ENCODE data around the gene NLRC5. TPM values are rescaled to one million over a fixed set of nuclear protein-coding genes. Genes with fewer than 3 reads are reported as not detected.
"Not testable (repeated sequence)": the region's sequence is repeated elsewhere in the genome, so short reads cannot be mapped to it uniquely, and the experiment has no call there.

The NLRC5 gene
- total and polyA plus RNA-seq, 5 donors from 2014 or later = 75.3 to 842 (median 98.2) TPM

DNA sequence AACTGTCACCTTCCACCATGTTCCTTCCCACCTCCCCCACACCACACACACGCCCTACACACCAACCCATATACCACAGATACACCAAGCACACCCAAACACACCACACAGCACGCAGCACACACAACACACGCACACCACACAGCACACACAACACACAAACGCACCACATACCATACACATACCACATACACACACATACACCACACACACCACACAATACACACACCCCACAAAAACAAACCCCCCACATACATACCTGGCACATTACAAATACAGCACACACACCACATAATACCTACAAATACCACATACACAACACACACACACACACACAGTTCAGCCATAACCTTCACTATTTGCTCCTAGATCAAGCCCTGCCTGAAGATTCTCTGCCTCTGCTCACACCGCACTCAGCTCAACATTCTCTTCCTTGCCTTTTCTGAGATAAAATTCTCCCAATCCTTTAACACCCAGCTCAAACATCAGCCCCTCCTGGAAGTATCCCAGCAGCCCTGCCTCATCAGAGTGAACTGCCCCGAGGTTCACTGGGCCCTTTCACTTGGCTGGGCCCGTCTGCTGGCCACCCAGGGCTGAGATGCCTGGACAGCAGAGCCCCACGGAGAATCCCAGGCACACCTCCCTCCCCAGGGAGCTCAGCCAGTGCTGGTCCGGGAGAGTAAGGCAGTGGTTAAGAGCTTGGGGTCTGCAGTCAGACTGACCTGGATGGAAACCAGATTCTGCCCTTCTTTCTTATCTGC is 71.1 kb downstream of the NLRC5 start:
- H3K4me3 Mint-ChIP-seq = peak overlapping the region in 1 of 4 donors; percentile 51
- peaks cover 32% of the 10 kb centered on the region for H3K36me3 Mint-ChIP-seq
- no peaks in the 10 kb centered on the region for H3K27me3 Mint-ChIP-seq
- no peak overlapping the region for H3K4me3 ChIP-seq (ENCODE audit: low read depth, low read length)
- H3K27me3 ChIP-seq (ENCODE audit: control insufficient read depth, insufficient read depth, low read length) = no peaks in the 10 kb centered on the region
- no peak overlapping the region for H3K27ac ChIP-seq (ENCODE audit: insufficient read depth, low read length, poor library complexity, severe bottlenecking)
- no peaks in the 10 kb centered on the region for H3K4me1 ChIP-seq (ENCODE audit: control insufficient read depth, insufficient read depth, low read length, poor library complexity, severe bottlenecking)
- no peaks in the 10 kb centered on the region for H3K9me3 Mint-ChIP-seq
- H3K9me3 ChIP-seq (ENCODE audit: control insufficient read depth in 2 of 2, low read length in 2 of 2) = no peaks in the 10 kb centered on the region
- no peak for DNase-seq
- peak overlapping the region; percentile 22 to 91 (median 59) for H3K27ac Mint-ChIP-seq
- peaks cover 75% of the 10 kb centered on the region for H3K36me3 ChIP-seq (ENCODE audit: control insufficient read depth, insufficient read depth, low read length)
- H3K4me1 Mint-ChIP-seq = peaks cover 0 to 16% (median 1%) of the 10 kb centered on the region in 4 donors
- no peak for ATAC-seq (ENCODE audit: low read depth in 2 of 2)

DNA sequence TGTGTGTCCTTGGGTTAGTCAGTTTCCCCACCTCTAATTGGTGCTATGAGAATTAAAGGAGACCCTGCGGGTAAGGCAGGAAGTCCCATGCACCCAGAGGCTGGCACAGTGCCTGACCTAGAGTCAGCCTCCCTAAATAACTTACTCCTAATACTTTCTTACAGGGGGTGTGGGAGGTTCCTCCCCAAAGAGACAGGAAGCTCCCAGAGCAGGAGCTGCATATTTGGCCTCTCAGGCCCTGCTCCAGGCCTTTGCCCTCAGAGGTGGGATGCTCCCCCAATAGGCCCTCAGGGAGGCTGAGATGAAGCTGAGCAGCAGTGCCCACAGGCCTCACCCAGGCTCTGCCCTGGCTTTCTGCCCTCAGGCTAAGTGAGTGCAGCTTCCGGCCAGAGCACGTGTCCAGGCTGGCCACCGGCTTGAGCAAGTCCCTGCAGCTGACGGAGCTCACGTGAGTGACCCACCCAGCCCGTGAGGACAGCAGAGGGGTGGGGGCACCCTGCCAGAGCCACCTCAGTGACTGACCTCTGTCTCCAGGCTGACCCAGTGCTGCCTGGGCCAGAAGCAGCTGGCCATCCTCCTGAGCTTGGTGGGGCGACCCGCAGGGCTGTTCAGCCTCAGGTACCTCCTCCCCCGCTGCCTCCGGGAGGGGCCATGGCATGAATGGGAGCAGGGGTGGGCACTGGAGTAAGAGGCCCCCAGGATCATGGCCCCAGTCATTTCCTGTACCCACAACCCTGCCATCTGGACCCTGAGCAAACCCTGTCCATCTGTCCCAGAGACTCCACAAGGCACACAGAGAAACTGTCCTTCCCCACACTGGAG is 71.9 kb downstream of the NLRC5 start:
- Histone ChIP-seq H3K9me3 (ENCODE audit: control insufficient read depth in 2 of 2, low read length in 2 of 2) (no peaks in the 10 kb centered on the region), H3K36me3 (ENCODE audit: control insufficient read depth, insufficient read depth, low read length) (peaks cover 72% of the 10 kb centered on the region), H3K4me1 (ENCODE audit: control insufficient read depth, insufficient read depth, low read length, poor library complexity, severe bottlenecking) (no peaks in the 10 kb centered on the region), H3K27ac (ENCODE audit: insufficient read depth, low read length, poor library complexity, severe bottlenecking) (no peak overlapping the region), H3K4me3 (ENCODE audit: low read depth, low read length) (no peak overlapping the region), H3K27me3 (ENCODE audit: control insufficient read depth, insufficient read depth, low read length) (no peaks in the 10 kb centered on the region)
- Mint-ChIP-seq H3K9me3 (no peaks in the 10 kb centered on the region), H3K4me3 (no peak overlapping the region), H3K4me1 (peaks cover 0 to 16% (median 0%) of the 10 kb centered on the region in 4 donors), H3K36me3 (peaks cover 28% of the 10 kb centered on the region), H3K27ac (peak overlapping the region; percentile 59 to 91 (median 91)), H3K27me3 (no peaks in the 10 kb centered on the region)
- ATAC-seq (ENCODE audit: low read depth in 2 of 2) (peak in 1 of 2 donors; percentile 8), DNase-seq (no peak)

DNA sequence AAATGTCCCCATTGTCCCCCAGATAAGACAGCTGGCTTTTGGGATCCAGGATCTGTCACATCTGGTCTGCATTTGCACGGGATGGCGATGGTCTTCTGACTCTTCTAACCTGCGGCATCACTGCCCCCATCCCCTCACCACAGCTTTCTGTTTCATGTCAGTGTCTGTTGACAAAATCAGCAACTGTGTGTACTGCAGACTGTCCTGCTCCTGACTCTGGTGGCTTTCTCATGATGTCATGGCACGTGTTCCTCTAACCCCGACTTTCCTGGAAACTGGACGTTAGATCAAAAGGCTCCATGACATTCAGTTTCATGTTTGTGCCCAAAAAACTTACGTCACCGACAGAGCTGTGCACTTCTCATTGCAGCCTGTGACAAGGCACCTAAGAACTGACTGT is 73.0 kb downstream of the NLRC5 start:
- Histone ChIP-seq H3K9me3 (ENCODE audit: control insufficient read depth in 2 of 2, low read length in 2 of 2) (no peaks in the 10 kb centered on the region), H3K4me1 (ENCODE audit: control insufficient read depth, insufficient read depth, low read length, poor library complexity, severe bottlenecking) (no peaks in the 10 kb centered on the region), H3K27ac (ENCODE audit: insufficient read depth, low read length, poor library complexity, severe bottlenecking) (no peak overlapping the region), H3K36me3 (ENCODE audit: control insufficient read depth, insufficient read depth, low read length) (peaks cover 72% of the 10 kb centered on the region), H3K4me3 (ENCODE audit: low read depth, low read length) (no peak overlapping the region), H3K27me3 (ENCODE audit: control insufficient read depth, insufficient read depth, low read length) (no peaks in the 10 kb centered on the region)
- no peaks in the 10 kb centered on the region for H3K9me3 Mint-ChIP-seq
- H3K4me3 Mint-ChIP-seq = no peak overlapping the region
- H3K27ac Mint-ChIP-seq = peak overlapping the region in 1 of 3 donors; percentile 7
- peaks cover 0 to 16% (median 0%) of the 10 kb centered on the region in 4 donors for H3K4me1 Mint-ChIP-seq
- ATAC-seq (ENCODE audit: low read depth in 2 of 2) = no peak
- no peaks in the 10 kb centered on the region for H3K27me3 Mint-ChIP-seq
- peaks cover 34% of the 10 kb centered on the region for H3K36me3 Mint-ChIP-seq
- DNase-seq = no peak

GRCh38 chr16:57063189-57063588 is 73.8 kb downstream of the NLRC5 start:
- H3K27me3 ChIP-seq (ENCODE audit: control insufficient read depth, insufficient read depth, low read length); ATAC-seq (ENCODE audit: low read depth in 2 of 2); H3K9me3 ChIP-seq (ENCODE audit: control insufficient read depth in 2 of 2, low read length in 2 of 2); H3K27ac Mint-ChIP-seq; DNase-seq; H3K4me3 ChIP-seq (ENCODE audit: low read depth, low read length); H3K4me3 Mint-ChIP-seq; H3K27me3 Mint-ChIP-seq; H3K27ac ChIP-seq (ENCODE audit: insufficient read depth, low read length, poor library complexity, severe bottlenecking); H3K9me3 Mint-ChIP-seq; H3K4me1 ChIP-seq (ENCODE audit: control insufficient read depth, insufficient read depth, low read length, poor library complexity, severe bottlenecking): not testable (repeated sequence)
- Mint-ChIP-seq H3K4me1 (peaks cover 0 to 13% (median 0%) of the 10 kb centered on the region in 4 donors), H3K36me3 (peaks cover 32% of the 10 kb centered on the region)
- peaks cover 69% of the 10 kb centered on the region for H3K36me3 ChIP-seq (ENCODE audit: control insufficient read depth, insufficient read depth, low read length)

- Histone ChIP-seq H3K27ac (ENCODE audit: insufficient read depth, low read length, poor library complexity, severe bottlenecking) (no peak overlapping the region), H3K36me3 (ENCODE audit: control insufficient read depth, insufficient read depth, low read length) (peaks cover 70% of the 10 kb centered on the region), H3K4me3 (ENCODE audit: low read depth, low read length) (no peak overlapping the region), H3K9me3 (ENCODE audit: control insufficient read depth in 2 of 2, low read length in 2 of 2) (no peaks in the 10 kb centered on the region), H3K27me3 (ENCODE audit: control insufficient read depth, insufficient read depth, low read length) (no peaks in the 10 kb centered on the region), H3K4me1 (ENCODE audit: control insufficient read depth, insufficient read depth, low read length, poor library complexity, severe bottlenecking) (no peaks in the 10 kb centered on the region)
- no peaks in the 10 kb centered on the region for H3K27me3 Mint-ChIP-seq
- no peak for ATAC-seq (ENCODE audit: low read depth in 2 of 2)
- H3K9me3 Mint-ChIP-seq = peaks cover 0 to 2% (median 0%) of the 10 kb centered on the region in 7 donors
- H3K27ac Mint-ChIP-seq = no peak overlapping the region
- peak overlapping the region in 1 of 4 donors; percentile 89 for H3K4me3 Mint-ChIP-seq
- peaks cover 0 to 16% (median 7%) of the 10 kb centered on the region in 4 donors for H3K4me1 Mint-ChIP-seq
- H3K36me3 Mint-ChIP-seq = peaks cover 38% of the 10 kb centered on the region
- DNase-seq = no peak
Measured at GRCh38 chr16:57064995-57065394, 75.6 kb downstream of the NLRC5 start.

DNA sequence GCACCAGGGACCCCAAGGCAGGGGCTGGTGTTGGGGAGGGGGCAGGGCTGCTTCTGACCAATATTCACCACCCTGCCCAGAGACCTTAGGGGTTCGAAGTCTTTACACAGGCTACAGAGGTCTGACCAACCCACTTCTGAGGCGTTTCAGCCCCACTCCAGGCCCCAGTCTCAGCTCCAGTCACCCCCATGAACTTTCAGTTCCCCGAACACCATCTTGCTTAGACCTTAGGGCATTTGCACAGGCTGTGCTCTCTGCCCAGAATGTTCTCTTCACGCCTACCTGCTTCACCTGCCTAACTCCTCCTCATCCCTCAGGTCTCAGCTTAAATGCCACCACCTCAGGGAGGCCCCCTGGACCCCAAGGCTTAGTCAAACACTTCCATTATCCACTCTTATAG is 77.3 kb downstream of the NLRC5 start:
- no peak overlapping the region for H3K27ac ChIP-seq (ENCODE audit: insufficient read depth, low read length, poor library complexity, severe bottlenecking)
- Mint-ChIP-seq H3K4me3 (no peak overlapping the region), H3K36me3 (peaks cover 30% of the 10 kb centered on the region), H3K4me1 (peaks cover 0 to 8% (median 7%) of the 10 kb centered on the region in 4 donors), H3K9me3 (peaks cover 0 to 2% (median 0%) of the 10 kb centered on the region in 7 donors), H3K27me3 (no peaks in the 10 kb centered on the region), H3K27ac (peak overlapping the region; percentile 71 to 91 (median 87))
- no peak overlapping the region for H3K4me3 ChIP-seq (ENCODE audit: low read depth, low read length)
- DNase-seq = no peak
- no peaks in the 10 kb centered on the region for H3K9me3 ChIP-seq (ENCODE audit: control insufficient read depth in 2 of 2, low read length in 2 of 2)
- peak in 1 of 2 donors; percentile 23 for ATAC-seq (ENCODE audit: low read depth in 2 of 2)
- H3K4me1 ChIP-seq (ENCODE audit: control insufficient read depth, insufficient read depth, low read length, poor library complexity, severe bottlenecking) = no peaks in the 10 kb centered on the region
- no peaks in the 10 kb centered on the region for H3K27me3 ChIP-seq (ENCODE audit: control insufficient read depth, insufficient read depth, low read length)
- H3K36me3 ChIP-seq (ENCODE audit: control insufficient read depth, insufficient read depth, low read length) = peaks cover 62% of the 10 kb centered on the region

GRCh38 chr16:57067347-57067746 is 78.0 kb downstream of the NLRC5 start:
- Histone ChIP-seq H3K4me3 (ENCODE audit: low read depth, low read length) (no peak overlapping the region), H3K27me3 (ENCODE audit: control insufficient read depth, insufficient read depth, low read length) (no peaks in the 10 kb centered on the region), H3K27ac (ENCODE audit: insufficient read depth, low read length, poor library complexity, severe bottlenecking) (no peak overlapping the region), H3K4me1 (ENCODE audit: control insufficient read depth, insufficient read depth, low read length, poor library complexity, severe bottlenecking) (no peaks in the 10 kb centered on the region), H3K36me3 (ENCODE audit: control insufficient read depth, insufficient read depth, low read length) (peaks cover 62% of the 10 kb centered on the region), H3K9me3 (ENCODE audit: control insufficient read depth in 2 of 2, low read length in 2 of 2) (no peaks in the 10 kb centered on the region)
- Mint-ChIP-seq H3K4me3 (no peak overlapping the region), H3K4me1 (peaks cover 0 to 8% (median 7%) of the 10 kb centered on the region in 4 donors), H3K9me3 (peaks cover 0 to 2% (median 0%) of the 10 kb centered on the region in 7 donors), H3K27ac (peak overlapping the region; percentile 71 to 91 (median 87)), H3K36me3 (peaks cover 26% of the 10 kb centered on the region), H3K27me3 (no peaks in the 10 kb centered on the region)
- DNase-seq = no peak
- ATAC-seq (ENCODE audit: low read depth in 2 of 2) = no peak
